ENCODE measurements around the gene TUBG2. TPM values are rescaled to one million over a fixed set of nuclear protein-coding genes. Genes with fewer than 3 reads are reported as not detected.

Gene TUBG2
- total and polyA plus RNA-seq, 10 of the 15 experiments (the other 5 are each of a cell fraction or from before 2014, with no cell fraction given), result 1.2 to 12.5 (median 8.9) TPM

- TF ChIP-seq TBL1XR1 (IDR thresholded peaks at IDR 0.05; ENCODE audit: low read depth, low read length) (no peak), YBX1 (IDR thresholded peaks at IDR 0.05) (peak; percentile 74; the same call in 1 of the 2 replicates), HDGF (IDR thresholded peaks at IDR 0.05) (peak; percentile 94), MEF2A (IDR thresholded peaks at IDR 0.05; ENCODE audit: insufficient read depth, low read depth, low read length) (no peak), PAX5 (IDR thresholded peaks at IDR 0.05; ENCODE audit: borderline replicate concordance, low read depth, low read length) (no peak), KLF5 (IDR thresholded peaks at IDR 0.05; ENCODE audit: partially characterized antibody) (no peak), SREBF2 (IDR thresholded peaks at IDR 0.05; ENCODE audit: low read length) (no peak), IKZF1 (conservative IDR thresholded peaks at IDR 0.05) (peak; percentile 66), POLR2A (IDR thresholded peaks at IDR 0.05; ENCODE audit: low read depth, low read length) (no peak), RAD51 (IDR thresholded peaks at IDR 0.05) (no peak), IRF4 (IDR thresholded peaks at IDR 0.05; ENCODE audit: low read depth, low read length) (no peak), RELA (IDR thresholded peaks at IDR 0.05; ENCODE audit: borderline replicate concordance, partially characterized antibody) (peak; percentile 64), GATAD2B (conservative IDR thresholded peaks at IDR 0.05; ENCODE audit: low read depth) (0 out of 2 replicates have a peak, but pooled peaks have one; percentile 14), FOXM1 (IDR thresholded peaks at IDR 0.05; ENCODE audit: low read depth, low read length) (no peak), CREB1 (IDR thresholded peaks at IDR 0.05; ENCODE audit: low read depth) (no peak), NBN (IDR thresholded peaks at IDR 0.05) (peak; percentile 20; the same call in 1 of the 2 replicates), NR2C1 (IDR thresholded peaks at IDR 0.05) (no peak)
- TF ChIP-seq, protein P1, sequence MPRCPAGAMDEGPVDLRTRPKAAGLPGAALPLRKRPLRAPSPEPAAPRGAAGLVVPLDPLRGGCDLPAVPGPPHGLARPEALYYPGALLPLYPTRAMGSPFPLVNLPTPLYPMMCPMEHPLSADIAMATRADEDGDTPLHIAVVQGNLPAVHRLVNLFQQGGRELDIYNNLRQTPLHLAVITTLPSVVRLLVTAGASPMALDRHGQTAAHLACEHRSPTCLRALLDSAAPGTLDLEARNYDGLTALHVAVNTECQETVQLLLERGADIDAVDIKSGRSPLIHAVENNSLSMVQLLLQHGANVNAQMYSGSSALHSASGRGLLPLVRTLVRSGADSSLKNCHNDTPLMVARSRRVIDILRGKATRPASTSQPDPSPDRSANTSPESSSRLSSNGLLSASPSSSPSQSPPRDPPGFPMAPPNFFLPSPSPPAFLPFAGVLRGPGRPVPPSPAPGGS (IDR thresholded peaks at IDR 0.05; ENCODE audit: borderline replicate concordance, insufficient read depth, low read depth, low read length, poor library complexity, severe bottlenecking), result no peak
These were observed 23.1 kb downstream of the TUBG2 start, which contains the start of gene CNTNAP1 (continued) for GRCh38 chr17:42681976-42682721.
